Parathyroid adenoma (tissue), 2 donors: ENCODE measurements around the gene ZNF263.
A peak's percentile ranks its signal among the peaks of the same experiment; 100 is the strongest.

ENCODE experiments used
- H2AFZ ChIP-seq: fragments of 300-600 bp; sonication (generic); one replicate; pipeline ENCODE4 v1.7.0; 2017; ENCODE audit warnings: antibody characterized with exemption, mild to moderate bottlenecking
- H3K27ac ChIP-seq: fragments of 300-600 bp; sonication (generic); one replicate; pipeline ENCODE4 v1.7.0; 2017
- H3K27me3 ChIP-seq: fragments of 300-600 bp; sonication (generic); one replicate; pipeline ENCODE4 v1.7.0; 2017; ENCODE audit warnings: low read length; ENCODE audit not compliant: control insufficient read depth, insufficient read depth
- H3K36me3 ChIP-seq: fragments of 300-600 bp; sonication (generic); one replicate; pipeline ENCODE4 v1.7.0; 2017; ENCODE audit warnings: low read length; ENCODE audit not compliant: control insufficient read depth, insufficient read depth
- H3K4me1 ChIP-seq: fragments of 300-600 bp; sonication (generic); one replicate; pipeline ENCODE4 v1.7.0; 2017; ENCODE audit warnings: control low read depth
- H3K4me2 ChIP-seq: fragments of 300-600 bp; sonication (generic); one replicate; pipeline ENCODE4 v1.7.0; 2017; ENCODE audit warnings: low read length
- H3K4me3 ChIP-seq: fragments of 300-600 bp; sonication (generic); one replicate; pipeline ENCODE4 v1.7.0; 2017; ENCODE audit warnings: low read depth, low read length
- H3K79me2 ChIP-seq: fragments of 300-600 bp; sonication (generic); one replicate; pipeline ENCODE4 v1.7.0; 2017; ENCODE audit warnings: control low read depth
- H3K9ac ChIP-seq: fragments of 300-600 bp; sonication (generic); one replicate; pipeline ENCODE4 v1.7.0; 2017; ENCODE audit warnings: mild to moderate bottlenecking
- H3K9me3 ChIP-seq: fragments of 300-600 bp; sonication (generic); one replicate; pipeline ENCODE4 v1.7.0; 2017; ENCODE audit warnings: low read length; ENCODE audit not compliant: control insufficient read depth
- TF ChIP-seq, protein P1 (sequence below): fragments of 300-600 bp; sonication (generic); IDR thresholded peaks from one replicate; pipeline ENCODE4 v1.7.0; 2017; ENCODE audit warnings: antibody characterized with exemption, mild to moderate bottlenecking
- donor health status: primary hyperparathyroidism.

Gene ZNF263

DNA sequence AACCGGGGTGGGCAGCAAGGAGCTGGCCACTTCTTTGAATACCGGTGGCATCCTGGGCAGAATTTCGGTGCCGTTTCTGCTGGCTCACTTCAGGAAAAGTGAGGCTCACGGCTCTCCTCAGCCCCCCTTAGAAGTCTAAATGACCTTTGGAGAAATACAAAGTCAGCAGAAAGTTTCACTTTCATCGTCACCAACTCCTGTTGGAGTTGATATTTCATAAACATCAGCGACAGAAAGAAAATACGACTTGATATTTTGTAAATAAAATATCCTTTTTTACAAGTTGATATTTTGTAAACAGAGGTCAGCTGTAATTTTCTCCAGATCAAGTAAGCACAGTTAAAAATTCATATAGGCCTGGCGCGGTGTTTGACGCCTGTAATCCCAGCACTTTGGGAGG, 22.8 kb downstream of the ZNF263 start:
- peaks cover 9% of the 10 kb centered on the region for H3K79me2 ChIP-seq
- H3K4me1 ChIP-seq: no peaks in the 10 kb centered on the region
- no peaks in the 10 kb centered on the region for H3K9me3 ChIP-seq
- TF ChIP-seq, protein P1, sequence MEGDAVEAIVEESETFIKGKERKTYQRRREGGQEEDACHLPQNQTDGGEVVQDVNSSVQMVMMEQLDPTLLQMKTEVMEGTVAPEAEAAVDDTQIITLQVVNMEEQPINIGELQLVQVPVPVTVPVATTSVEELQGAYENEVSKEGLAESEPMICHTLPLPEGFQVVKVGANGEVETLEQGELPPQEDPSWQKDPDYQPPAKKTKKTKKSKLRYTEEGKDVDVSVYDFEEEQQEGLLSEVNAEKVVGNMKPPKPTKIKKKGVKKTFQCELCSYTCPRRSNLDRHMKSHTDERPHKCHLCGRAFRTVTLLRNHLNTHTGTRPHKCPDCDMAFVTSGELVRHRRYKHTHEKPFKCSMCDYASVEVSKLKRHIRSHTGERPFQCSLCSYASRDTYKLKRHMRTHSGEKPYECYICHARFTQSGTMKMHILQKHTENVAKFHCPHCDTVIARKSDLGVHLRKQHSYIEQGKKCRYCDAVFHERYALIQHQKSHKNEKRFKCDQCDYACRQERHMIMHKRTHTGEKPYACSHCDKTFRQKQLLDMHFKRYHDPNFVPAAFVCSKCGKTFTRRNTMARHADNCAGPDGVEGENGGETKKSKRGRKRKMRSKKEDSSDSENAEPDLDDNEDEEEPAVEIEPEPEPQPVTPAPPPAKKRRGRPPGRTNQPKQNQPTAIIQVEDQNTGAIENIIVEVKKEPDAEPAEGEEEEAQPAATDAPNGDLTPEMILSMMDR: no peak
- peak overlapping the region; percentile 96 for H2AFZ ChIP-seq
- no peaks in the 10 kb centered on the region for H3K36me3 ChIP-seq
- peak overlapping the region; percentile 82 for H3K4me2 ChIP-seq
- peak overlapping the region; percentile 93 for H3K27ac ChIP-seq
- H3K9ac ChIP-seq: peak overlapping the region; percentile 41
- peak overlapping the region; percentile 88 for H3K4me3 ChIP-seq
- no peaks in the 10 kb centered on the region for H3K27me3 ChIP-seq

DNA sequence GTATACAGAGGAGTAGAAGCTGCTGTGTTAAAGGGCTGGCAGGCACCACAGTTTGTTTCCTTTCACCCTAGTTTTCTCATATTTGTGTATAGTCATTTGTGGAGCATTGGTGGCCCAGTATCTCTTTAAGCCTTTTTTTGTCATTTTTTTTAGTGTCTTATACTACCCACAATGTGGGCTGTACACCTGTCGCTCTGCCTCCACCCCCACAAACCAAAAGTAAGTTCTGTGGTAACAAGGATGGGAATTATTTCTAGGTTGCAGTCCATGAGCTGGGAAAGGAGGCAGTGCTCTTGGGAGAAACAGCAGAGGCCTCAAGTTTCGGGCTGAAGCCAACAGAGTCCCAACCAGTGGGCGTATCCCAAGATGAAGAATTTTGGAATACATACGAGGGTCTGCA, 28.2 kb downstream of the ZNF263 start:
- peaks cover 3% of the 10 kb centered on the region for H3K36me3 ChIP-seq

DNA sequence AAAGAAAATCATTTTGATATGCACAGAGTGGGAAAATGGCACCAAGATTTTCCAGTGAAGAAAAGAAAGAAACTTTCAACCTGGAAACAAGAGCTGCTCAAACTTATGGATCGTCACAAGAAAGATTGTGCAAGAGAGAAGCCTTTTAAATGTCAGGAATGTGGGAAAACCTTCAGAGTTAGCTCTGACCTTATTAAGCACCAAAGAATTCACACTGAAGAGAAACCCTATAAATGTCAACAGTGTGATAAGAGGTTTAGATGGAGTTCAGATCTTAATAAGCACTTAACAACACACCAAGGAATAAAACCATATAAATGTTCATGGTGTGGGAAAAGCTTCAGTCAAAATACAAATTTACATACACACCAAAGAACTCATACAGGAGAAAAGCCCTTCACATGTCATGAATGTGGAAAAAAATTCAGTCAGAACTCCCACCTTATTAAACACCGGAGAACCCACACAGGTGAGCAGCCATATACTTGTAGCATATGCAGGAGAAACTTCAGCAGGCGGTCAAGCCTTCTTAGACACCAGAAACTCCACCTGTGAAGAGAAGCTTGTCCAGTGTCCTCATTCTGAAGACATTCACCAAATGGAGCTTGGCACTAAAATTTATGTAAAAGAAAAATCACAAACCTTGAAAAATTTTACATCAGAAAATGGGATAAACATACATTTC, 34.2 kb downstream of the ZNF263 start:
- no peaks in the 10 kb centered on the region for H3K79me2 ChIP-seq
- H3K36me3 ChIP-seq: peaks cover 14% of the 10 kb centered on the region
- peaks cover 20% of the 10 kb centered on the region for H3K9me3 ChIP-seq

More for the DNA sequence above, 28.2 kb downstream of the ZNF263 start:
- Histone ChIP-seq H3K27ac (no peak overlapping the region), H3K27me3 (no peaks in the 10 kb centered on the region), H3K9me3 (no peaks in the 10 kb centered on the region), H3K4me2 (no peak overlapping the region), H3K9ac (no peak overlapping the region), H3K4me1 (no peaks in the 10 kb centered on the region), H3K79me2 (peaks cover 8% of the 10 kb centered on the region), H3K4me3 (no peak overlapping the region), H2AFZ (no peak overlapping the region)
- TF ChIP-seq, protein P1: no peak

DNA sequence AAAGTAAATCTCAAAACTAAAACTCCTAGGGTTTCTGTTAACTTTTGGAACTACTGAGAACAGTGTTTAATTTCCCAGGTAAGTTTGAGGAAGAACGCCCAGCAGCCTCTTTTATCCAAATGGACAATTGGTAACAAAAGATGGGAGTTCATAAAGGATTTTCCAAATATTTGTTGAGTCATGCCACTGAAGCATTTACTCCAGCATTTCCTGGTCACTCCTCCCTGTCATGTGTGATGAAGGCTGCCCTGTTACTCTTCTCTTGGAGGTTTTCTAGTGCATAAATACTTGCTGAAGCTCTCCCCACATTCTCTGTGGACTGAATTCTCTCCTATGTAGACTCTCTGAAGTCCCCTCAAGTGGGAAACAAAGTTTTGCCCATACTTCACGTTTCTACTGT, 38.5 kb downstream of the ZNF263 start:
- Histone ChIP-seq H3K27me3 (no peaks in the 10 kb centered on the region), H3K4me2 (no peak overlapping the region), H2AFZ (no peak overlapping the region), H3K36me3 (peaks cover 11% of the 10 kb centered on the region), H3K9ac (no peak overlapping the region), H3K79me2 (no peaks in the 10 kb centered on the region), H3K4me3 (no peak overlapping the region), H3K4me1 (no peaks in the 10 kb centered on the region), H3K9me3 (peaks cover 19% of the 10 kb centered on the region), H3K27ac (no peak overlapping the region)
- TF ChIP-seq, protein P1: no peak

More for the DNA sequence above, 34.2 kb downstream of the ZNF263 start:
- Histone ChIP-seq H2AFZ (no peak overlapping the region), H3K4me2 (no peak overlapping the region), H3K27me3 (no peaks in the 10 kb centered on the region), H3K4me3 (no peak overlapping the region), H3K9ac (no peak overlapping the region), H3K27ac (no peak overlapping the region), H3K4me1 (no peaks in the 10 kb centered on the region)
- TF ChIP-seq, protein P1: no peak

DNA sequence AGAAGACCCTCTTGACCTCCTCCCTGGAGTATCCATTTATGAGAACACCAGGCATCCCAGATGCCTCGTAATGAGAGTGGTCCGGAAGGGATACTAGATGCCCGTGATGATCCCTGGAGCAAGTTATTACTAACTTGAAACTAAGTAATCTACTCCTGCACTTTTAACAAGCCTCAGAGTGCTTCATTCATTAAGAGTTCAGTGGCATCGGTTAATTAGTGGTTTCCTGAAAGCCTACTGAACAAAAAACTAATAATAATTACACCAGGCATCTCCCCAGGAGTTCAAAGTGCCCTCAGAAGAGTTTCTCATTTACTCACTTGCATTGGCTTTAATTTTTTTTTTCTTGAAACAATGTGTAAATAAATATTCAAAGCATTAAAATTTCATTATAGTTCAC, 44.2 kb downstream of the ZNF263 start:
- Histone ChIP-seq H3K4me3 (no peak overlapping the region), H3K4me2 (no peak overlapping the region), H3K9ac (no peak overlapping the region), H3K36me3 (no peaks in the 10 kb centered on the region), H3K27me3 (no peaks in the 10 kb centered on the region), H3K27ac (no peak overlapping the region), H2AFZ (no peak overlapping the region), H3K4me1 (no peaks in the 10 kb centered on the region), H3K9me3 (no peaks in the 10 kb centered on the region), H3K79me2 (no peaks in the 10 kb centered on the region)
- TF ChIP-seq, protein P1: no peak
